Measurements from ENCODE around the gene ANKFN1. TPM values are rescaled to one million over a fixed set of nuclear protein-coding genes. Genes with fewer than 3 reads are reported as not detected.
A peak's percentile ranks its signal among the peaks of the same experiment; 100 is the strongest.

Gene ANKFN1
- total RNA-seq, 1 donor from 2014 or later: 1.6 TPM

DNA sequence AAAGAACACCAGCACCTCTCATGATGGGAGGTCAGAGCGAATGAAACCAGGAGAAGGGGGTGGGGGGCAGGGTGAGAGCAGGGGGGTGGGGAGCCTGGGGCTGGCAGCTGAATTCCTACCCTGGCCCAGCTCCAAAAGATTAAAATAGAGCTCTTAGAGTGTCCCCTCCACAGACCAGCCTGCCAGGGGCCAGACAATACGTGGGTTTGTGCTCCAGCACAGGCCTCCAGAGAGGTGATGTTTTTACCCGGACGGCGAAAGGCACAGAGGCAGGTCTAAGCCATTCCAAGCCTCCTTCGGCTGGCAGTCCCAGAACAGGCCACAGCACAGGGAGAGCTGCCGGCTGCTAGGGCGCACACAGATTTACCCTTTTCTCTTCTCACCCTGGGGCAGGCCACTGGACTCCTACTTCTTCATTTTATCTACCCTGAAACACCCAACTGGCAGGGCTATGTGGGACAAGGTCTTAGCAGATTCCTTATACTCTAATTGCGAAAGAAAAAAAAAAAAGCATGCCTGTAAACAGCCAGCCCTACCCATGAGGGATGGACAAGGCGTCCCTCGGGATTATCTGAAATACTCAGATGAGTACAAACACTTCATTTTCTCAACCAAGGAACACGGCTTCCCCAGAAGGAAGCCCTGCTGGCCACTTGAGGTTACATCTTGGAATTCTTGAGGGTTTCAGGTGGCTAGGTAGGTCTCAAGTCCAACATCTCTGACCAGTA is 368.3 kb downstream of the ANKFN1 start:
- ATAC-seq (no peak), DNase-seq (ENCODE audit: low spot score) (no peak)
- intact Hi-C loops (cut with DNase I): no loop called here

DNA sequence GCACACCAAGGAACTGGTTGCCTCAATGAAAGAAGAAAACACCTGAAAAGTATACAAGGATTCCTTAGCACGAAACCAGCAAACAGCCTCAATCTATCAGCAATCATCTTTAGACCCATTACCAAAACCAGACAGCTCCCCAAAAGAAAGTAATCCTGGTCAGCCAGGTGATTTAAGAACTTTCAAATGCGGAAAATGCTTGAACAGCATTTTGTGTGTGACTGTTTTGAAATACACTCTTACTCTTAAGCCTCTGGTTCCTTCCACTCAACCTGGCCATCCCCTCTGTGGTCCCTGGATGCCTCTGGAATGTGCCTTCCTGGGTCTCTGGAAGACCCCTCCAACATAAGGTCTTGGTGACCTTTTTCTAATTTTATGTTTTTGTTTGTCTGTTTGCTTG is 369.8 kb downstream of the ANKFN1 start:
- no peak for ATAC-seq
- no peak for DNase-seq (ENCODE audit: low spot score)
- intact Hi-C loops (cut with DNase I): no loop called here

DNA sequence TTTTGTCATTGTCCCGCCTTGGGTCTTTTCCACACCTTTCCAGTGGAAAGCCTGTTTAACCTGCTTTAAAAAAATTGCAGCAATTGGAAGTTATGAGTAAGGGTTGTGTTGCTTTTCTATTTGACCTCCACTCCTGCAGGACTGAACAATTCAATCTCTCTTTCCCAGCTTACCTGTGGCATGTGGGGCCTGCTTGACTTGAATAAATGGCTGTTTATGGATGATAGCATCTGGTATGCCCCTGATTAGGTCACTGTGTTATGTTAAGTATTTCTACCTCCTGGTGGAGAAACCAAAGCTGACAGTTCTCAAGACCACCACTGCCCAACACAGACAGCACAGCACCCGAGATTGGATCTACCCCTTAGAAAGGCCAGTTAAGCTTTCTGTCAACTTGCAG is 375.4 kb downstream of the ANKFN1 start:
- ATAC-seq (no peak), DNase-seq (ENCODE audit: low spot score) (no peak)
- intact Hi-C loops (cut with DNase I): no loop called here

DNA sequence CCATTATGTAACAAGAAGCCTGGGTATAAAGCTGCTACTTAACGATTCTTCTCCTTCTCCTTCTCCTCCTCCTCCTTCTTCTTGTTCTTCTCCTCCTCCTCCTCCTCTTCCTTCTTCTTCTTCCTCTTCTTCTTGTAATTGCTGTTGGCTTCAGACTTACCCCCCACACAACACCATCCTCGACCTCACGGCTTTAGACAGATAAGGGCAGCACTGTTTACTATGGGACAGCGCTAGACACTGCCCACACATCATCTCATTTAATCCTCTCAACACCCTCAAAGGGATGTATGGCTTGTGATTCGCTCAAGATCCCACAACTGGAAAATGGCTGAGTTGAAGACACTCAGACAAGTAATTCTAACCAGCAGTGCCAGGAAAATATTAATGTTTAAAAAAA is 379.7 kb downstream of the ANKFN1 start:
- no peak for DNase-seq (ENCODE audit: low spot score)
- intact Hi-C loops (cut with DNase I): no loop called here
- ATAC-seq: no peak

DNA sequence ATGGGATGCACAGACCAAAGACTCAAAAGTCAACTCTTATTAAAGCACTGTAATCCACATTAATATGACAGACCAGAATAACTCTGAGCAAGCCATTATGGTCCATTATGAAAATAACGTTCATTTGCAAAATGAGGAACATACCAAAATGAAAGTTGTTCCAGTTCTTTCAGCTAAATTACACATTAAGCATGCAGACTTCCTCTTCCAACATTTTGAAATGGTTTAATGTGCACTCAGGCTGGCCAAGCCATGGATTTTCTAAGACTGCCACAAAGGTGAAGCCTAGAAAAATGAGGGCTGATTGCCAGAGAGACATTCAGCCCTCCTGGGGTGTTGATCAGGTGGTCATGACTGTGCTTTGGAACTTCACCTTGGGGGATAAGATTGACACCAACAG is 383.5 kb downstream of the ANKFN1 start:
- ATAC-seq: no peak
- DNase-seq (ENCODE audit: low spot score): no peak
- intact Hi-C loops (cut with DNase I): no loop called here

DNA sequence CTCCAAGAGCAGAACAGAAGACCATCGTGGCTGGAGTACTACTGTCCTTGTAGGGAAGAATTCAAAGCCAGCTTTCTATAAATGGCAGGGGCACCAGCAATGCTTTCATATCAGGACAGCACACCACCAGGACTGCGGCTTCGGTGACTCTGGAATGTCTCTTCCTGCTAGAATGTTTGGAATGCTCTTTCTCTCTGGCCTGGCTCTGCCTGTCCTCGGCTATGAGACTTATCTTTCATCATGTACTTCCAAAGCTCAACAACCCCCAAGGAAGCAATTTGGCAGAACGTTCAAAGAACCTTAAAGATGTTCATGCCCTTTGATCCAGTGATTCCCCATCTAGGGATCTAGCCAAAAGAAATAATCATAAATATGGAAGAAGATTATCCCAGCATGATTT is 387.6 kb downstream of the ANKFN1 start:
- ATAC-seq: no peak

DNA sequence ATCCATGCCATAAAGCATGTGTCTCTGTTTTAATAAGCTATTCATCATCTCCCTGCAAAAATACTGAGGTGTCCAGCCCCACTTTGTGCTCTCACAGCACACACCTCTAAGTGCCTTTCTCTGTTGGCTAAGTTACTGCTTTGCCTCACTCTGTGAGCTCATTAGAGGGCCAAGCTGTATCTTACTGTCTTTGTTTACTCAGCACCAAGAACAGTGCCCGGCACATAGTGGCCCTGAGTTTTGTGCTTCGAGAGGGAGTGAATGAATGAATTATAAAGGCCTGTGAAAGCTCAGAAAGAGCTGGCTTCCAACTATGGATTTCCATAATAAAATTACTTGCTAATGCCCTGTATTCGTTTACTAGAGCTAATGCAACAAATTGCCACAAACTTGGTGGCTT is 390.0 kb downstream of the ANKFN1 start:
- DNase-seq (ENCODE audit: low spot score) (no peak), ATAC-seq (no peak)
- intact Hi-C loops (cut with DNase I): no loop called here

More for the DNA sequence above, 387.6 kb downstream of the ANKFN1 start:
- intact Hi-C loops (cut with DNase I): no loop called here
- DNase-seq (ENCODE audit: low spot score): no peak

DNA sequence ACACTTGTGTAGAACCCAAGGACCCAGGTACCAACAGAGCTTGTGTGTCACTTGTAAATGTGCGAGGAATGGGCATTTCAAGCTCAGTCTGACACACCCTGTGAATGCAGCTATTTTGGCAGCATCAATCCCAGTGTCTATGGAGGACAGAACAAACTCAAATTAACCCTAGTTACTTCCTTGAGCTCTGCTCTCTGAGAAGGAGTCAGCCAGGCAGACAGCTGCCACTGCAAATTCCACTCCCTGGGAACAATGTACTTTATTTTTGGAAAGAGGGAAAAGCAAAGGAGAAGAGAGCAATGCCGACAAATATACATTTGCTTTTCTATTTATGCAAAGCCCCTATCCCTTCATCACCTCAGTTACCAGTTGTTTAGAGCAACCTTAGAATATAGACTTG is 391.8 kb downstream of the ANKFN1 start:
- ATAC-seq (no peak), DNase-seq (ENCODE audit: low spot score) (no peak)
- intact Hi-C loops (cut with DNase I): no loop called here

DNA sequence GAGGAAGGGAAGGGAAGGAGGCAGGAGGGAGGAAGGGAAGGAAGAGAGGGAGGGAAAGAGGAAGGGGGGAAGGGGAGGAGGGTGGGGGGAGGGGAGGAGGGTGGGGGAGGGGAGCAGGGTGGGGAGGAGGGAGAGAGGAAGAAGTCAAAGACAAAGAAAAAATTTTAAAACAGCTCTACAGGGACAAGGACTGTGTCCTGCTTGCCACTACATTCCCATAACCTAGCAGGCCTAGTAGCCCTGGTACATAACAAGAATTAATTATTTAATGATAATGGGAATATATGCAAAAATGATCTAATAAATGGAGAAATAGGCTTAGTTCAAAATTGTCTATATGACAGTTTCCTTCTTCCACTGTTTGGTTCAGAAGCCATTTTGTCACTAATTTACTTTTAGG is 392.7 kb downstream of the ANKFN1 start:
- no peak for ATAC-seq
- intact Hi-C loops (cut with DNase I): no loop called here
- no peak for DNase-seq (ENCODE audit: low spot score)

DNA sequence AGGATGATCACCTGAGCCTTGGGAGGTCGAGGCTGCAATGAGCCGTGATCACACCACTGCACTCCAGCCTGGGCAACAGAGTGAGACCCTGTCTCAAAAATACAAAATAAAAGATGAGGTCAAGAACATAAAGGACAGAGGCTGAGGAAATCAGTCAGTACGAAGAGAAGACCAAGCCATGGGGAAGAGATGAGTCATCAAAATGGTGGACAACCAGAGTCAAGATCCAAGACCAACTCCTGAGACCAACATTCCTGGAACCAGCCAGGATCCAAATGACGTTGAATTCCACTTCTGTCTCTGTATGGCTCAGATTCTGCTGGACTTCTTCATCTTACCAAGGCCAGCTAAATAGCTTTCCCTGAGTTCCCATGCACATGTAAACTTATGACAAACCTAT is 395.4 kb downstream of the ANKFN1 start:
- ATAC-seq (no peak), DNase-seq (ENCODE audit: low spot score) (no peak)
- intact Hi-C loops (cut with DNase I): no loop called here

DNA sequence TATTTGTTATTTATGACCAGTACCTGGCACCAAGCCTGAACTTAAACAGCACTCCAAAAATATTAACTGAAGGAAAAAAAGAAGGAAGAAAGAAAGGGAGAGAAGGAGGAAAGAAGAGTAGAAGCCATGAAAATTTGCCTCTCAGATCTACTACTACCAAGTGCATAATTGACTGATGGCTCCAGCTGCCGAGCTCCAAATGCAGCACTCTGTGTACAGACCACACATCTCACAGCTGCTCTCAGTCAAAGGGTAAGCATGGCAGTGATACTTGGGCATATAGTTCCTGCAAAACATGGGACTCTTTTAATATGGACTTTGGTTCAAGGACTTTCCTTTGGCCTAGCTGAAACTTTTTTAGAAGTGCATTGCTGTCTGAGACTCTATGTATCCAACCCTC is 396.2 kb downstream of the ANKFN1 start:
- intact Hi-C loops (cut with DNase I): no loop called here
- ATAC-seq: no peak
- DNase-seq (ENCODE audit: low spot score): no peak

DNA sequence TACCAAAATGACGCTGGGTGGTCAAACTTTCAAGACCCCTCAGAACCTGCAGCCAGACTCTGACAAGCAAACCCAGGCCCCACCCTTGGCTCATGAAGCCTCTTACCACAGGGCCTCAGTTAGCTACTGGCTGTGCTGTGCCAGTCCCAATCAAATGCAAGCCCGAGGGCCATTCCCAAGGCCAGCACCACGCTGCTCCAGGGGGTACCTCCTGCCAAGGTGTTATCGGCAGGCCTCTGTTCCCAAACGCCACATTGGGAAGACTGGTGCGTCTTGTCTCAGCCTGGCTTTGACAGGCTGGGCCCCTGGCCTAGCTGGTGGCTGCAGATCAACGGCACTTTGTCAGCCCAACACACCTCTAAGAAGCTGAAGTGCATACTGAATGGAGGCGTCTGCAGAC is 404.4 kb downstream of the ANKFN1 start:
- ATAC-seq (no peak), DNase-seq (ENCODE audit: low spot score) (no peak)
- intact Hi-C loops (cut with DNase I): no loop called here

DNA sequence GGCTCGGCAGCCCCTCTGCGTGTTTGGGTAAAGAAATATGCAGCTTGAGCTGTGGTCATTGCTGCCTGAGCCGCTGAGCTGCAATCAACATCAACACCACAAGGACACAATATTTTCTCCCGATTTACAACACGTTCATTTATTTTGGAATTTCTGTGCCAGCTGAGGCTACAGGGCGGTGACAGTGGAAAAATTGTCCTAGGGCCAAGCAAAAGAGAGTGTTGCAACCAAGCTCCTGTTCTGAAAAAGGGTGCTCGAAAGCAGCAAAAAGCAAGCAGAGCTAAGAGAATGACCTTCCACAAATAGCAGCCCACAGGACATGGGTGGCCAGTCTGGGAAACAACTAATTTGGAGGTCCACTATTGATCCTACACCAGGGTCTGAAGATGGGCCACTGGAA is 404.8 kb downstream of the ANKFN1 start:
- DNase-seq (ENCODE audit: low spot score) (no peak), ATAC-seq (peak; percentile 67)
- intact Hi-C loops (cut with DNase I): no loop called here
